Adrenal gland (tissue), 5 donors: ENCODE results near the gene SLC39A5.

Experiments
- POLR2A ChIP-seq, 2 donors: fragments of 450-650 bp; IDR thresholded peaks; one replicate each; pipeline ENCODE4 v1.6.1; 2017; ENCODE audit warnings: antibody characterized with exemption in 2 of 2, mild to moderate bottlenecking in 2 of 2, moderate library complexity in 1 of 2
- TF ChIP-seq, protein P1 (sequence below), 6 experiments: fragments of 450-650 bp in 4 of 6; fragments of 200-600 bp in 2 of 6; sonication (generic) in 1 of 6; IDR thresholded peaks; 1 replicate in 5 of 6; 2 replicates in 1 of 6; pipeline versions ENCODE4 v1.5.1 to v1.8.0; 2016 to 2021; ENCODE audit warnings: antibody characterized with exemption in 6 of 6, mild to moderate bottlenecking in 2 of 6, moderate library complexity in 1 of 6
- donor health status: DM: no; HTN: no; CAD: no.

DNA sequence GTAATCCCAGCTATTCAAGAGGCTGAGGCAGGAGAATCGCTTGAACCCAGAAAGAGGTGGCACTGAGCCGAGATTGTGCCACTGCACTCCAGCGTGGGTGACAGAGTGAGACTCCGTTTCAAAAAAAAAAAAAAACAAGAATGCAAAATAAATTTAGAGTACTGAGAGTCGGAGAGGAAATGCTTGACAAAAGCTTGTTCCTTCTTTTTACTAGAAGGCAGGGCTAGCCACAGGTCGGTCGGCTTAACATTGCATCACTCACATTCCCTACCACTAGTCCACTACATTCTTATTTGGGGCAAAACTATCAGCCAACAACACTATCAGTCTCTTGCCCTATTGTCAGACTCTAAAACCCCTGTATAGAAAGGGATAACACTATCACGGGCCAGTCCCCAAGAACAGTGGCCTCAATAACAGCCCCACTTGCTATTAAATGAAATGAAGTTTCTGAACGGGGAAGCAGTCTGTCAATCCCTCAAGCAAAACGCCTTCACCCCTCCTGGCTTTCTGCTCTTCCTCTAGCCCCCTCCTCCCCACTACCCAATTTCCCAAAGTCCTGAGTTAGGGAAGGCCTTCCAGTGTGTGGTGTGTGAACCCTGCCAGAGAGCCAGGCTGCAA is 9.1 kb upstream of the SLC39A5 start:
- TF ChIP-seq, protein P1, sequence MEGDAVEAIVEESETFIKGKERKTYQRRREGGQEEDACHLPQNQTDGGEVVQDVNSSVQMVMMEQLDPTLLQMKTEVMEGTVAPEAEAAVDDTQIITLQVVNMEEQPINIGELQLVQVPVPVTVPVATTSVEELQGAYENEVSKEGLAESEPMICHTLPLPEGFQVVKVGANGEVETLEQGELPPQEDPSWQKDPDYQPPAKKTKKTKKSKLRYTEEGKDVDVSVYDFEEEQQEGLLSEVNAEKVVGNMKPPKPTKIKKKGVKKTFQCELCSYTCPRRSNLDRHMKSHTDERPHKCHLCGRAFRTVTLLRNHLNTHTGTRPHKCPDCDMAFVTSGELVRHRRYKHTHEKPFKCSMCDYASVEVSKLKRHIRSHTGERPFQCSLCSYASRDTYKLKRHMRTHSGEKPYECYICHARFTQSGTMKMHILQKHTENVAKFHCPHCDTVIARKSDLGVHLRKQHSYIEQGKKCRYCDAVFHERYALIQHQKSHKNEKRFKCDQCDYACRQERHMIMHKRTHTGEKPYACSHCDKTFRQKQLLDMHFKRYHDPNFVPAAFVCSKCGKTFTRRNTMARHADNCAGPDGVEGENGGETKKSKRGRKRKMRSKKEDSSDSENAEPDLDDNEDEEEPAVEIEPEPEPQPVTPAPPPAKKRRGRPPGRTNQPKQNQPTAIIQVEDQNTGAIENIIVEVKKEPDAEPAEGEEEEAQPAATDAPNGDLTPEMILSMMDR (IDR thresholded peaks at IDR 0.05) = no peak
- TF ChIP-seq POLR2A (IDR thresholded peaks at IDR 0.05) = peak in 1 of 2 donors; percentile 49
